ENCODE measurements around the gene CCZ1.
"Not testable (repeated sequence)": the region's sequence is repeated elsewhere in the genome, so short reads cannot be mapped to it uniquely, and the experiment has no call there.

CCZ1 gene

GRCh38 chr7:5898480-5899224 lies at the start of gene CCZ1:
CCZ1 (plus strand) TSS chr7:5898733; CDS start chr7:5898800, 67 bp downstream.
- peak; percentile 49 to 80 for DNase-seq (ENCODE audit: low read depth in 2 of 2)

- DNase-seq (ENCODE audit: low read depth in 2 of 2) = no peak
These were observed 47.6 kb upstream of the CCZ1 start for GRCh38 chr7:5850944-5851343.

GRCh38 chr7:5854738-5855137 lies 43.8 kb upstream of the CCZ1 start:
- DNase-seq (ENCODE audit: low read depth in 2 of 2) = no peak

- not testable (repeated sequence) for DNase-seq (ENCODE audit: low read depth in 2 of 2)
These were observed 41.4 kb upstream of the CCZ1 start for GRCh38 chr7:5857041-5857575.

- not testable (repeated sequence) for DNase-seq (ENCODE audit: low read depth in 2 of 2)
These were observed 40.0 kb upstream of the CCZ1 start for GRCh38 chr7:5858494-5858893.

GRCh38 chr7:5861281-5861680 lies 37.3 kb upstream of the CCZ1 start:
- not testable (repeated sequence) for DNase-seq (ENCODE audit: low read depth in 2 of 2)

GRCh38 chr7:5862753-5863366 lies 35.7 kb upstream of the CCZ1 start:
- DNase-seq (ENCODE audit: low read depth in 2 of 2) = not testable (repeated sequence)

- DNase-seq (ENCODE audit: low read depth in 2 of 2) = not testable (repeated sequence)
These were observed 33.1 kb upstream of the CCZ1 start for GRCh38 chr7:5865279-5865931.

- no peak for DNase-seq (ENCODE audit: low read depth in 2 of 2)
These were observed 31.5 kb upstream of the CCZ1 start for GRCh38 chr7:5867060-5867459.

- not testable (repeated sequence) for DNase-seq (ENCODE audit: low read depth in 2 of 2)
These were observed 29.6 kb upstream of the CCZ1 start for GRCh38 chr7:5868928-5869341.

GRCh38 chr7:5869691-5870090 lies 28.8 kb upstream of the CCZ1 start:
- DNase-seq (ENCODE audit: low read depth in 2 of 2) = no peak

- no peak for DNase-seq (ENCODE audit: low read depth in 2 of 2)
These were observed 28.2 kb upstream of the CCZ1 start for GRCh38 chr7:5870311-5870710.

GRCh38 chr7:5872326-5872725 lies 26.2 kb upstream of the CCZ1 start:
- DNase-seq (ENCODE audit: low read depth in 2 of 2) = no peak

- DNase-seq (ENCODE audit: low read depth in 2 of 2) = not testable (repeated sequence)
These were observed 18.9 kb upstream of the CCZ1 start for GRCh38 chr7:5879591-5879990.

- DNase-seq (ENCODE audit: low read depth in 2 of 2) = not testable (repeated sequence)
These were observed 18.4 kb upstream of the CCZ1 start for GRCh38 chr7:5880106-5880505.

- not testable (repeated sequence) for DNase-seq (ENCODE audit: low read depth in 2 of 2)
These were observed 14.1 kb upstream of the CCZ1 start for GRCh38 chr7:5884431-5884830.

GRCh38 chr7:5888021-5888420 lies 10.5 kb upstream of the CCZ1 start:
- DNase-seq (ENCODE audit: low read depth in 2 of 2) = not testable (repeated sequence)

GRCh38 chr7:5890244-5890643 lies 8.3 kb upstream of the CCZ1 start:
- not testable (repeated sequence) for DNase-seq (ENCODE audit: low read depth in 2 of 2)

GRCh38 chr7:5892498-5892897 lies 6.0 kb upstream of the CCZ1 start:
- DNase-seq (ENCODE audit: low read depth in 2 of 2) = no peak

- not testable (repeated sequence) for DNase-seq (ENCODE audit: low read depth in 2 of 2)
These were observed 1.1 kb upstream of the CCZ1 start for GRCh38 chr7:5897369-5897919.

- not testable (repeated sequence) for DNase-seq (ENCODE audit: low read depth in 2 of 2)
These were observed 4.5 kb downstream of the CCZ1 start for GRCh38 chr7:5903002-5903401.

GRCh38 chr7:5904726-5905125 lies 6.2 kb downstream of the CCZ1 start:
- not testable (repeated sequence) for DNase-seq (ENCODE audit: low read depth in 2 of 2)

Measured in stimulated activated CD8-positive, alpha-beta memory T cell treated with anti-CD3 and anti-CD28 coated beads, Interleukin-2, amount 100 ng/mL, for 48 hours (primary cell).